ENCODE measurements around the gene AK4. TPM values are rescaled to one million over a fixed set of nuclear protein-coding genes. Genes with fewer than 3 reads are reported as not detected.
"Not testable (repeated sequence)": the region's sequence is repeated elsewhere in the genome, so short reads cannot be mapped to it uniquely, and the experiment has no call there.

AK4 gene
- total RNA-seq (1 to 10 TPM; 1.3 to 1.9 TPM), polyA plus RNA-seq (not detected)

GRCh38 chr1:65148178-65148547, at the start of gene AK4:
TSS of gene AK4 (plus strand) at chr1:65148203. CDS start at chr1:65148408, 205 bp downstream.
- POLR2A ChIA-PET (ENCODE audit: partially characterized antibody); H3K9me3 ChIP-seq (ENCODE audit: control insufficient read depth in 1 of 2, low read length in 2 of 2); intact Hi-C loops (cut with micrococcal nuclease); H3K9me3 Mint-ChIP-seq; H3K27ac ChIP-seq (ENCODE audit: low read depth, low read length); CTCF ChIA-PET (ENCODE audit: partially characterized antibody); H3K27ac Mint-ChIP-seq; H3K36me3 ChIP-seq (ENCODE audit: insufficient read depth, low read length); H3K27me3 ChIP-seq (ENCODE audit: insufficient read depth, low read length); H3K36me3 Mint-ChIP-seq: not testable (repeated sequence)
- peak in 1 of 5 donors; percentile 1 for DNase-seq
- Mint-ChIP-seq H3K4me1 (peaks cover 9 to 18% (median 14%) of the 10 kb centered on the region in 4 donors), H3K27me3 (peaks cover 33 to 44% of the 10 kb centered on the region in 2 donors), H3K4me3 (peak within 1 kb of the TSS; percentile 80 to 94 (median 84))
- Histone ChIP-seq H3K4me1 (ENCODE audit: insufficient read depth, low read length) (peaks cover 14% of the 10 kb centered on the region), H3K4me3 (ENCODE audit: low read length in 2 of 2) (peak within 1 kb of the TSS; percentile 19 to 36)

GRCh38 chr1:65103807-65104206, 44.2 kb upstream of the AK4 start:
- DNase-seq, result no peak
- Mint-ChIP-seq H3K9me3 (peaks cover 2 to 45% (median 19%) of the 10 kb centered on the region in 8 donors), H3K4me3 (no peak overlapping the region), H3K27me3 (peaks cover 7 to 9% of the 10 kb centered on the region in 2 donors), H3K4me1 (peaks cover 0 to 2% (median 0%) of the 10 kb centered on the region in 4 donors), H3K27ac (no peak overlapping the region), H3K36me3 (peaks cover 2 to 4% of the 10 kb centered on the region in 2 donors)
- CTCF ChIA-PET (ENCODE audit: partially characterized antibody), result no interaction called here
- H3K36me3 ChIP-seq (ENCODE audit: insufficient read depth, low read length), result no peaks in the 10 kb centered on the region
- POLR2A ChIA-PET (ENCODE audit: partially characterized antibody), result no interaction called here
- no peaks in the 10 kb centered on the region for H3K27me3 ChIP-seq (ENCODE audit: insufficient read depth, low read length)
- no peaks in the 10 kb centered on the region for H3K4me1 ChIP-seq (ENCODE audit: insufficient read depth, low read length)
- H3K9me3 ChIP-seq (ENCODE audit: control insufficient read depth in 1 of 2, low read length in 2 of 2), result no peaks in the 10 kb centered on the region
- no peak overlapping the region for H3K27ac ChIP-seq (ENCODE audit: low read depth, low read length)
- intact Hi-C loops (cut with micrococcal nuclease), result no loop called here
- H3K4me3 ChIP-seq (ENCODE audit: low read length in 2 of 2), result no peak overlapping the region

GRCh38 chr1:65104854-65105534, 43.0 kb upstream of the AK4 start:
- POLR2A ChIA-PET (ENCODE audit: partially characterized antibody), result no interaction called here

GRCh38 chr1:65105596-65105995, 42.4 kb upstream of the AK4 start:
- Mint-ChIP-seq H3K4me1 (peaks cover 0 to 2% (median 0%) of the 10 kb centered on the region in 4 donors), H3K4me3 (no peak overlapping the region), H3K36me3 (peaks cover 1 to 4% of the 10 kb centered on the region in 2 donors), H3K27me3 (peaks cover 7 to 13% of the 10 kb centered on the region in 2 donors), H3K9me3 (peaks cover 0 to 28% (median 6%) of the 10 kb centered on the region in 8 donors), H3K27ac (no peak overlapping the region)
- DNase-seq, result no peak
- no peaks in the 10 kb centered on the region for H3K36me3 ChIP-seq (ENCODE audit: insufficient read depth, low read length)
- H3K9me3 ChIP-seq (ENCODE audit: control insufficient read depth in 1 of 2, low read length in 2 of 2), result no peaks in the 10 kb centered on the region
- CTCF ChIA-PET (ENCODE audit: partially characterized antibody), result no interaction called here
- no peaks in the 10 kb centered on the region for H3K27me3 ChIP-seq (ENCODE audit: insufficient read depth, low read length)
- POLR2A ChIA-PET (ENCODE audit: partially characterized antibody), result no interaction called here
- intact Hi-C loops (cut with micrococcal nuclease), result no loop called here
- H3K27ac ChIP-seq (ENCODE audit: low read depth, low read length), result no peak overlapping the region
- no peak overlapping the region for H3K4me3 ChIP-seq (ENCODE audit: low read length in 2 of 2)
- no peaks in the 10 kb centered on the region for H3K4me1 ChIP-seq (ENCODE audit: insufficient read depth, low read length)

More at GRCh38 chr1:65104854-65105534, 43.0 kb upstream of the AK4 start:
- Histone ChIP-seq H3K27ac (ENCODE audit: low read depth, low read length) (no peak overlapping the region), H3K4me1 (ENCODE audit: insufficient read depth, low read length) (no peaks in the 10 kb centered on the region), H3K4me3 (ENCODE audit: low read length in 2 of 2) (no peak overlapping the region), H3K27me3 (ENCODE audit: insufficient read depth, low read length) (no peaks in the 10 kb centered on the region), H3K36me3 (ENCODE audit: insufficient read depth, low read length) (no peaks in the 10 kb centered on the region), H3K9me3 (ENCODE audit: control insufficient read depth in 1 of 2, low read length in 2 of 2) (no peaks in the 10 kb centered on the region)
- Mint-ChIP-seq H3K4me3 (no peak overlapping the region), H3K27me3 (peaks cover 7 to 13% of the 10 kb centered on the region in 2 donors), H3K36me3 (peaks cover 2 to 4% of the 10 kb centered on the region in 2 donors), H3K27ac (no peak overlapping the region), H3K4me1 (peaks cover 0 to 2% (median 0%) of the 10 kb centered on the region in 4 donors), H3K9me3 (peaks cover 0 to 34% (median 10%) of the 10 kb centered on the region in 8 donors)
- intact Hi-C loops (cut with micrococcal nuclease), result no loop called here
- CTCF ChIA-PET (ENCODE audit: partially characterized antibody), result interaction anchor here (0.7 kb wide), 1 partner anchor 10 kb away, joined by 3 read pairs; no protein-coding TSS in a partner anchor
- DNase-seq, result no peak

GRCh38 chr1:65108025-65108642, 39.9 kb upstream of the AK4 start:
- POLR2A ChIA-PET (ENCODE audit: partially characterized antibody), result no interaction called here
- CTCF ChIA-PET (ENCODE audit: partially characterized antibody), result no interaction called here
- no peaks in the 10 kb centered on the region for H3K27me3 ChIP-seq (ENCODE audit: insufficient read depth, low read length)
- H3K4me3 ChIP-seq (ENCODE audit: low read length in 2 of 2), result no peak overlapping the region
- Mint-ChIP-seq H3K9me3 (peaks cover 0 to 12% (median 5%) of the 10 kb centered on the region in 8 donors), H3K4me1 (no peaks in the 10 kb centered on the region), H3K27me3 (peaks cover 11 to 15% of the 10 kb centered on the region in 2 donors), H3K4me3 (no peak overlapping the region), H3K27ac (no peak overlapping the region), H3K36me3 (no peaks in the 10 kb centered on the region)
- H3K9me3 ChIP-seq (ENCODE audit: control insufficient read depth in 1 of 2, low read length in 2 of 2), result no peaks in the 10 kb centered on the region
- intact Hi-C loops (cut with micrococcal nuclease), result no loop called here
- no peaks in the 10 kb centered on the region for H3K36me3 ChIP-seq (ENCODE audit: insufficient read depth, low read length)
- no peak for DNase-seq
- no peak overlapping the region for H3K27ac ChIP-seq (ENCODE audit: low read depth, low read length)
- no peaks in the 10 kb centered on the region for H3K4me1 ChIP-seq (ENCODE audit: insufficient read depth, low read length)

GRCh38 chr1:65109487-65109886, 38.5 kb upstream of the AK4 start:
- Mint-ChIP-seq H3K27ac (no peak overlapping the region), H3K4me1 (no peaks in the 10 kb centered on the region), H3K9me3 (peaks cover 0 to 8% (median 4%) of the 10 kb centered on the region in 8 donors), H3K36me3 (no peaks in the 10 kb centered on the region), H3K27me3 (peaks cover 11 to 16% of the 10 kb centered on the region in 2 donors), H3K4me3 (no peak overlapping the region)
- ChIA-PET POLR2A (ENCODE audit: partially characterized antibody) (no interaction called here), CTCF (ENCODE audit: partially characterized antibody) (no interaction called here)
- Histone ChIP-seq H3K4me1 (ENCODE audit: insufficient read depth, low read length) (no peaks in the 10 kb centered on the region), H3K27ac (ENCODE audit: low read depth, low read length) (no peak overlapping the region), H3K9me3 (ENCODE audit: control insufficient read depth in 1 of 2, low read length in 2 of 2) (no peaks in the 10 kb centered on the region), H3K4me3 (ENCODE audit: low read length in 2 of 2) (no peak overlapping the region), H3K27me3 (ENCODE audit: insufficient read depth, low read length) (no peaks in the 10 kb centered on the region), H3K36me3 (ENCODE audit: insufficient read depth, low read length) (no peaks in the 10 kb centered on the region)
- intact Hi-C loops (cut with micrococcal nuclease), result no loop called here
- no peak for DNase-seq

- Histone ChIP-seq H3K4me1 (ENCODE audit: insufficient read depth, low read length) (no peaks in the 10 kb centered on the region), H3K4me3 (ENCODE audit: low read length in 2 of 2) (no peak overlapping the region), H3K27ac (ENCODE audit: low read depth, low read length) (no peak overlapping the region), H3K36me3 (ENCODE audit: insufficient read depth, low read length) (no peaks in the 10 kb centered on the region), H3K27me3 (ENCODE audit: insufficient read depth, low read length) (no peaks in the 10 kb centered on the region), H3K9me3 (ENCODE audit: control insufficient read depth in 1 of 2, low read length in 2 of 2) (no peaks in the 10 kb centered on the region)
- H3K36me3 Mint-ChIP-seq, result no peaks in the 10 kb centered on the region
- DNase-seq, result no peak
- peaks cover 0 to 8% (median 4%) of the 10 kb centered on the region in 8 donors for H3K9me3 Mint-ChIP-seq
- ChIA-PET CTCF (ENCODE audit: partially characterized antibody) (no interaction called here), POLR2A (ENCODE audit: partially characterized antibody) (no interaction called here)
- no peak overlapping the region for H3K4me3 Mint-ChIP-seq
- no peak overlapping the region for H3K27ac Mint-ChIP-seq
- no peaks in the 10 kb centered on the region for H3K4me1 Mint-ChIP-seq
- H3K27me3 Mint-ChIP-seq, result peaks cover 8 to 9% of the 10 kb centered on the region in 2 donors
- intact Hi-C loops (cut with micrococcal nuclease), result no loop called here
Measured at GRCh38 chr1:65112811-65113210, 35.2 kb upstream of the AK4 start.

All from CD4-positive, alpha-beta memory T cell (primary cell).